WTC11 (cell line): ENCODE data around the gene LDLRAD4. TPM values are rescaled to one million over a fixed set of nuclear protein-coding genes. Genes with fewer than 3 reads are reported as not detected.

Source experiments
- ATAC-seq: fragments of 200-7000 bp; cut with Tn5 transposase; 2 replicates; pipeline ENCODE4 v1.10.0; 2021; ENCODE audit warnings: mild to moderate bottlenecking, moderate library complexity
- CTCF ChIA-PET: fragments of 300-600 bp; sonication (Branson Sonifier 250); formaldehyde crosslinking; loops from one replicate; lab custom pipeline; 2021; ENCODE audit warnings: antibody characterized with exemption; lab: Charles Lee
- POLR2A ChIA-PET: fragments of 350-600 bp; sonication (Branson Sonifier 250); formaldehyde crosslinking; loops from one replicate; lab custom pipeline; 2021; ENCODE audit warnings: antibody characterized with exemption; lab: Charles Lee
- DNase-seq: peaks from one replicate; pipeline ENCODE4 v3.0.0; 2021; ENCODE audit warnings: low spot score
- H3K27ac Mint-ChIP-seq: 2 replicates; pipeline ENCODE4 v1.8.0; 2021; ENCODE audit warnings: mixed read lengths
- H3K27me3 Mint-ChIP-seq: 2 replicates; pipeline ENCODE4 v1.8.0; 2021; ENCODE audit warnings: low read depth, mild to moderate bottlenecking, moderate library complexity, mixed read lengths
- H3K36me3 Mint-ChIP-seq: 2 replicates; pipeline ENCODE4 v1.8.0; 2021; ENCODE audit warnings: mixed read lengths
- H3K4me1 Mint-ChIP-seq: 2 replicates; pipeline ENCODE4 v1.8.0; 2022; ENCODE audit warnings: mixed read lengths
- H3K4me3 Mint-ChIP-seq: 2 replicates; pipeline ENCODE4 v1.8.0; 2021; ENCODE audit warnings: mild to moderate bottlenecking, moderate library complexity, mixed read lengths
- H3K9me3 Mint-ChIP-seq: 2 replicates; pipeline ENCODE4 v1.8.0; 2021; ENCODE audit warnings: mixed read lengths
- ATF3 ChIP-seq: sonication (generic); formaldehyde crosslinking; conservative IDR thresholded peaks from 2 replicates; pipeline ENCODE4 v1.8.1; 2022; ENCODE audit warnings: mild to moderate bottlenecking, missing genetic modification reagents
- CBFB ChIP-seq: sonication (generic); formaldehyde crosslinking; IDR thresholded peaks from 2 replicates; pipeline ENCODE4 v1.8.1; 2022; ENCODE audit warnings: mild to moderate bottlenecking, low read depth, missing genetic modification reagents
- CDX4 ChIP-seq: fragments of 250-450 bp; sonication (Bioruptor Pico); IDR thresholded peaks from 2 replicates; pipeline ENCODE4 v1.9.0; 2021; ENCODE audit warnings: moderate library complexity, mild to moderate bottlenecking, inconsistent platforms, borderline replicate concordance
- E2F5 ChIP-seq: sonication (generic); formaldehyde crosslinking; IDR thresholded peaks from 2 replicates; pipeline ENCODE4 v1.8.1; 2022; ENCODE audit warnings: mild to moderate bottlenecking, moderate library complexity, missing genetic modification reagents
- EMX1 ChIP-seq: fragments of 250-450 bp; sonication (Bioruptor Pico); IDR thresholded peaks from 2 replicates; pipeline ENCODE4 v1.8.0; 2021; ENCODE audit warnings: mild to moderate bottlenecking
- ESRRA ChIP-seq: sonication (generic); formaldehyde crosslinking; IDR thresholded peaks from 2 replicates; pipeline ENCODE4 v1.8.1; 2022; ENCODE audit warnings: mild to moderate bottlenecking, missing genetic modification reagents, borderline replicate concordance
- FOXJ3 ChIP-seq: sonication (generic); formaldehyde crosslinking; IDR thresholded peaks from 2 replicates; pipeline ENCODE4 v1.9.0; 2021; ENCODE audit warnings: missing genetic modification reagents, mild to moderate bottlenecking, borderline replicate concordance
- FOXK1 ChIP-seq: sonication (generic); formaldehyde crosslinking; IDR thresholded peaks from 2 replicates; pipeline ENCODE4 v1.8.0; 2022; ENCODE audit warnings: mild to moderate bottlenecking, moderate library complexity, missing genetic modification reagents
- FOXP4 ChIP-seq: sonication (generic); formaldehyde crosslinking; IDR thresholded peaks from 2 replicates; pipeline ENCODE4 v1.8.0; 2022; ENCODE audit warnings: mild to moderate bottlenecking, missing genetic modification reagents
- GABPB1 ChIP-seq: sonication (generic); formaldehyde crosslinking; IDR thresholded peaks from 2 replicates; pipeline ENCODE4 v1.8.1; 2023; ENCODE audit warnings: mild to moderate bottlenecking, missing genetic modification reagents
- HMGA2 ChIP-seq: fragments of 250-450 bp; sonication (Bioruptor Pico); IDR thresholded peaks from 2 replicates; pipeline ENCODE4 v1.4.0; 2021; ENCODE audit warnings: mild to moderate bottlenecking, moderate library complexity
- JUN ChIP-seq: sonication (generic); formaldehyde crosslinking; IDR thresholded peaks from 2 replicates; pipeline ENCODE4 v1.8.0; 2023; ENCODE audit warnings: mild to moderate bottlenecking, missing genetic modification reagents
- NFE2L1 ChIP-seq: sonication (generic); formaldehyde crosslinking; IDR thresholded peaks from 2 replicates; pipeline ENCODE4 v1.8.1; 2023; ENCODE audit warnings: missing genetic modification reagents
- NR1H2 ChIP-seq: sonication (generic); formaldehyde crosslinking; IDR thresholded peaks from 2 replicates; pipeline ENCODE4 v1.9.0; 2021; ENCODE audit warnings: mild to moderate bottlenecking, moderate library complexity, missing genetic modification reagents
- NR3C1 ChIP-seq: sonication (generic); formaldehyde crosslinking; conservative IDR thresholded peaks from 2 replicates; pipeline ENCODE4 v1.8.1; 2023; ENCODE audit warnings: low read depth, mild to moderate bottlenecking, missing genetic modification reagents
- ZBTB21 ChIP-seq: sonication (generic); formaldehyde crosslinking; IDR thresholded peaks from 2 replicates; pipeline ENCODE4 v1.8.1; 2023; ENCODE audit warnings: mild to moderate bottlenecking, missing genetic modification reagents, borderline replicate concordance
- ZNF138 ChIP-seq: sonication (generic); formaldehyde crosslinking; conservative IDR thresholded peaks from 2 replicates; pipeline ENCODE4 v1.8.1; 2022; ENCODE audit warnings: mild to moderate bottlenecking, moderate library complexity, missing genetic modification reagents
- ZNF416 ChIP-seq: fragments of 250-450 bp; sonication (Bioruptor Pico); IDR thresholded peaks from 2 replicates; pipeline ENCODE4 v1.9.0; 2021; ENCODE audit warnings: mild to moderate bottlenecking, inconsistent platforms
- ZNF512 ChIP-seq: sonication (generic); formaldehyde crosslinking; IDR thresholded peaks from 2 replicates; pipeline ENCODE4 v1.8.1; 2022; ENCODE audit warnings: missing genetic modification reagents, borderline replicate concordance
- ZNF532 ChIP-seq: fragments of 250-450 bp; sonication (Bioruptor Pico); IDR thresholded peaks from 2 replicates; pipeline ENCODE4 v1.9.0; 2021; ENCODE audit warnings: mild to moderate bottlenecking, borderline replicate concordance
- total RNA-seq: library from RNA; stranded (reverse); gene quantifications from 3 replicates; pipeline ENCODE4 v1.2.3, GENCODE V29; 2021

The LDLRAD4 gene
- total RNA-seq, 1 experiment from 2014 or later, result 6.2 TPM

- H3K27ac Mint-ChIP-seq, result no peak overlapping the region
- peaks cover 21% of the 10 kb centered on the region for H3K4me1 Mint-ChIP-seq
- H3K27me3 Mint-ChIP-seq, result no peaks in the 10 kb centered on the region
- H3K36me3 Mint-ChIP-seq, result no peaks in the 10 kb centered on the region
- TF ChIP-seq ZNF512 (no peak), CDX4 (CRISPR knock-in tag) (no peak), FOXP4 (CRISPR knock-in tag) (no peak), NR1H2 (CRISPR knock-in tag) (no peak), ZNF138 (CRISPR knock-in tag) (no peak), GABPB1 (CRISPR knock-in tag) (no peak), ATF3 (CRISPR knock-in tag) (no peak)
- no peak overlapping the region for H3K4me3 Mint-ChIP-seq
- ChIA-PET POLR2A (no interaction called here), CTCF (no interaction called here)
- DNase-seq, result no peak
- H3K9me3 Mint-ChIP-seq, result no peaks in the 10 kb centered on the region
- no peak for ATAC-seq
These were observed 218.0 kb downstream of the LDLRAD4 start for GRCh38 chr18:13436576-13436975.

GRCh38 chr18:13437034-13437433 lies 218.5 kb downstream of the LDLRAD4 start:
- no peaks in the 10 kb centered on the region for H3K9me3 Mint-ChIP-seq
- TF ChIP-seq ZNF532 (CRISPR knock-in tag) (no peak), FOXK1 (CRISPR knock-in tag) (no peak), ATF3 (CRISPR knock-in tag) (no peak), ZNF416 (no peak), ESRRA (CRISPR knock-in tag) (no peak), ZNF512 (no peak), ZBTB21 (CRISPR knock-in tag) (no peak), FOXJ3 (CRISPR knock-in tag) (no peak), HMGA2 (no peak), NFE2L1 (CRISPR knock-in tag) (no peak), NR3C1 (no peak), JUN (CRISPR knock-in tag) (no peak), FOXP4 (CRISPR knock-in tag) (no peak), E2F5 (CRISPR knock-in tag) (no peak), GABPB1 (CRISPR knock-in tag) (no peak), EMX1 (CRISPR knock-in tag) (no peak), CBFB (no peak)
- H3K27me3 Mint-ChIP-seq, result no peaks in the 10 kb centered on the region
- no peak overlapping the region for H3K27ac Mint-ChIP-seq
- DNase-seq (no peak), ATAC-seq (no peak)
- CTCF ChIA-PET, result no interaction called here
- no peak overlapping the region for H3K4me3 Mint-ChIP-seq
- peaks cover 18% of the 10 kb centered on the region for H3K4me1 Mint-ChIP-seq
- POLR2A ChIA-PET, result no interaction called here
- no peaks in the 10 kb centered on the region for H3K36me3 Mint-ChIP-seq
